ENCODE measurements around the gene CHD5.

DNA sequence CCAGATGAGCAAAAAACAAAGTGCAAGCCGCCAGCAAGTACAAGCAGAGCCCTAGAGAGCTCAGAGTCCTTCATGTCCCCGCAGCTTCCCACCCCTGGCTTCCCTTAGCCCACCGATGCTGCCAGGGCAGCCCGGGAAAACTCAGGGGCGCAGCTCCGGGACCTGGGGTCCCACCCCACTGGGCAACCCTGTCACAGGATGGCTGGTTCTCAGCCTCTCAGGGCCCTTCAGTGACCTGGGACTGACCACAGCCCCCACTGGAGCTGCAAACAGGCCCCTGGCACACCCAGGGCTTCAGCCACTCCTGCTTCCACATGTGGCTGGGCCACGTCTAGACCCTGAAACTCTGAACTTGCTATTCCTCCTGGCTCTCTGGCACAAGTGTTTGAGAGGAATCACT is 49.5 kb downstream of the CHD5 start:
- TF ChIP-seq CTCF (IDR thresholded peaks at IDR 0.05) (no peak), POLR2A (IDR thresholded peaks at IDR 0.05) (no peak), EP300 (IDR thresholded peaks at IDR 0.05) (no peak)

All from tibial nerve (tissue), 4 donors.